ENCODE measurements around the gene USHBP1. TPM values are rescaled to one million over a fixed set of nuclear protein-coding genes. Genes with fewer than 3 reads are reported as not detected.

USHBP1 gene
- total and polyA plus RNA-seq, 2 experiments from 2014 or later: 4.0 to 5.6 TPM

DNA sequence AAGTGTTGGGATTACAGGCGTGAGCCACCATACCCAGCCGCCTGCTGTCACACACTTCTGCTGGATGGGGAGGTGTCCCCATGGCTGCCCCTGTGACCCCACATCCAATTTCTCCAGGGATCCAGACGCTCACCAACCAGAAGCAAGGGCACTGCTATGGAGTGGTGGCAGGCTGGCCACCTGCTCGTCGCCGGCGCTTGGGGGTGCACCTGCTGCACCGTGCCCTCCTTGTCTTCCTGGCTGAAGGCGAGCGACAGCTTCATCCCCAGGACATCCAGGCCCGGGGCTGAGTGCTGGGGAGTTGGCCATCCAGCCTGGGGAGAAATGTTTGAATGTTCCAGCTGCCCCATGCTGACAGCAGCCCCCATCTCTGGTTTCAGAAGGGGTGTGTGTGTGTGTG lies 21.7 kb upstream of the USHBP1 start:
- H3K9me2 ChIP-seq (ENCODE audit: insufficient read depth): no peaks in the 10 kb centered on the region
- H3K27me3 Mint-ChIP-seq (ENCODE audit: insufficient read depth, low read depth, poor library complexity): peaks cover 9% of the 10 kb centered on the region
- peaks cover 6% of the 10 kb centered on the region; the same call in 1 of the 2 replicates for H3K27me3 ChIP-seq (ENCODE audit: insufficient read depth)
- peaks cover 20% of the 10 kb centered on the region for H3F3A ChIP-seq (replicated peaks; ENCODE audit: low read depth)
- H2AFZ ChIP-seq: no peak overlapping the region
- H3K4me1 ChIP-seq (ENCODE audit: insufficient read depth): no peaks in the 10 kb centered on the region
- H3K4me2 ChIP-seq: no peak overlapping the region
- no peaks in the 10 kb centered on the region for H3K36me3 ChIP-seq (ENCODE audit: insufficient read depth)
- no peak overlapping the region for H3K27ac ChIP-seq (ENCODE audit: low read depth)
- TF ChIP-seq EZH2 (IDR thresholded peaks at IDR 0.05; ENCODE audit: low read depth, unreplicated experiment): no peak
- TF ChIP-seq, protein P1, sequence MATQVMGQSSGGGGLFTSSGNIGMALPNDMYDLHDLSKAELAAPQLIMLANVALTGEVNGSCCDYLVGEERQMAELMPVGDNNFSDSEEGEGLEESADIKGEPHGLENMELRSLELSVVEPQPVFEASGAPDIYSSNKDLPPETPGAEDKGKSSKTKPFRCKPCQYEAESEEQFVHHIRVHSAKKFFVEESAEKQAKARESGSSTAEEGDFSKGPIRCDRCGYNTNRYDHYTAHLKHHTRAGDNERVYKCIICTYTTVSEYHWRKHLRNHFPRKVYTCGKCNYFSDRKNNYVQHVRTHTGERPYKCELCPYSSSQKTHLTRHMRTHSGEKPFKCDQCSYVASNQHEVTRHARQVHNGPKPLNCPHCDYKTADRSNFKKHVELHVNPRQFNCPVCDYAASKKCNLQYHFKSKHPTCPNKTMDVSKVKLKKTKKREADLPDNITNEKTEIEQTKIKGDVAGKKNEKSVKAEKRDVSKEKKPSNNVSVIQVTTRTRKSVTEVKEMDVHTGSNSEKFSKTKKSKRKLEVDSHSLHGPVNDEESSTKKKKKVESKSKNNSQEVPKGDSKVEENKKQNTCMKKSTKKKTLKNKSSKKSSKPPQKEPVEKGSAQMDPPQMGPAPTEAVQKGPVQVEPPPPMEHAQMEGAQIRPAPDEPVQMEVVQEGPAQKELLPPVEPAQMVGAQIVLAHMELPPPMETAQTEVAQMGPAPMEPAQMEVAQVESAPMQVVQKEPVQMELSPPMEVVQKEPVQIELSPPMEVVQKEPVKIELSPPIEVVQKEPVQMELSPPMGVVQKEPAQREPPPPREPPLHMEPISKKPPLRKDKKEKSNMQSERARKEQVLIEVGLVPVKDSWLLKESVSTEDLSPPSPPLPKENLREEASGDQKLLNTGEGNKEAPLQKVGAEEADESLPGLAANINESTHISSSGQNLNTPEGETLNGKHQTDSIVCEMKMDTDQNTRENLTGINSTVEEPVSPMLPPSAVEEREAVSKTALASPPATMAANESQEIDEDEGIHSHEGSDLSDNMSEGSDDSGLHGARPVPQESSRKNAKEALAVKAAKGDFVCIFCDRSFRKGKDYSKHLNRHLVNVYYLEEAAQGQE (IDR thresholded peaks at IDR 0.05; ENCODE audit: unreplicated experiment): no peak
- no peak for TF ChIP-seq STAT1 (IDR thresholded peaks at IDR 0.05; ENCODE audit: unreplicated experiment)
- TF ChIP-seq JUNB (IDR thresholded peaks at IDR 0.05; ENCODE audit: unreplicated experiment): no peak
- no peak for TF ChIP-seq NANOG (IDR thresholded peaks at IDR 0.05; ENCODE audit: borderline replicate concordance)
- TF ChIP-seq EZH2phosphoT487 (IDR thresholded peaks at IDR 0.05; ENCODE audit: unreplicated experiment): no peak
- TF ChIP-seq POLR2AphosphoS5 (IDR thresholded peaks at IDR 0.05; ENCODE audit: low read depth): no peak
- TF ChIP-seq, protein P2, sequence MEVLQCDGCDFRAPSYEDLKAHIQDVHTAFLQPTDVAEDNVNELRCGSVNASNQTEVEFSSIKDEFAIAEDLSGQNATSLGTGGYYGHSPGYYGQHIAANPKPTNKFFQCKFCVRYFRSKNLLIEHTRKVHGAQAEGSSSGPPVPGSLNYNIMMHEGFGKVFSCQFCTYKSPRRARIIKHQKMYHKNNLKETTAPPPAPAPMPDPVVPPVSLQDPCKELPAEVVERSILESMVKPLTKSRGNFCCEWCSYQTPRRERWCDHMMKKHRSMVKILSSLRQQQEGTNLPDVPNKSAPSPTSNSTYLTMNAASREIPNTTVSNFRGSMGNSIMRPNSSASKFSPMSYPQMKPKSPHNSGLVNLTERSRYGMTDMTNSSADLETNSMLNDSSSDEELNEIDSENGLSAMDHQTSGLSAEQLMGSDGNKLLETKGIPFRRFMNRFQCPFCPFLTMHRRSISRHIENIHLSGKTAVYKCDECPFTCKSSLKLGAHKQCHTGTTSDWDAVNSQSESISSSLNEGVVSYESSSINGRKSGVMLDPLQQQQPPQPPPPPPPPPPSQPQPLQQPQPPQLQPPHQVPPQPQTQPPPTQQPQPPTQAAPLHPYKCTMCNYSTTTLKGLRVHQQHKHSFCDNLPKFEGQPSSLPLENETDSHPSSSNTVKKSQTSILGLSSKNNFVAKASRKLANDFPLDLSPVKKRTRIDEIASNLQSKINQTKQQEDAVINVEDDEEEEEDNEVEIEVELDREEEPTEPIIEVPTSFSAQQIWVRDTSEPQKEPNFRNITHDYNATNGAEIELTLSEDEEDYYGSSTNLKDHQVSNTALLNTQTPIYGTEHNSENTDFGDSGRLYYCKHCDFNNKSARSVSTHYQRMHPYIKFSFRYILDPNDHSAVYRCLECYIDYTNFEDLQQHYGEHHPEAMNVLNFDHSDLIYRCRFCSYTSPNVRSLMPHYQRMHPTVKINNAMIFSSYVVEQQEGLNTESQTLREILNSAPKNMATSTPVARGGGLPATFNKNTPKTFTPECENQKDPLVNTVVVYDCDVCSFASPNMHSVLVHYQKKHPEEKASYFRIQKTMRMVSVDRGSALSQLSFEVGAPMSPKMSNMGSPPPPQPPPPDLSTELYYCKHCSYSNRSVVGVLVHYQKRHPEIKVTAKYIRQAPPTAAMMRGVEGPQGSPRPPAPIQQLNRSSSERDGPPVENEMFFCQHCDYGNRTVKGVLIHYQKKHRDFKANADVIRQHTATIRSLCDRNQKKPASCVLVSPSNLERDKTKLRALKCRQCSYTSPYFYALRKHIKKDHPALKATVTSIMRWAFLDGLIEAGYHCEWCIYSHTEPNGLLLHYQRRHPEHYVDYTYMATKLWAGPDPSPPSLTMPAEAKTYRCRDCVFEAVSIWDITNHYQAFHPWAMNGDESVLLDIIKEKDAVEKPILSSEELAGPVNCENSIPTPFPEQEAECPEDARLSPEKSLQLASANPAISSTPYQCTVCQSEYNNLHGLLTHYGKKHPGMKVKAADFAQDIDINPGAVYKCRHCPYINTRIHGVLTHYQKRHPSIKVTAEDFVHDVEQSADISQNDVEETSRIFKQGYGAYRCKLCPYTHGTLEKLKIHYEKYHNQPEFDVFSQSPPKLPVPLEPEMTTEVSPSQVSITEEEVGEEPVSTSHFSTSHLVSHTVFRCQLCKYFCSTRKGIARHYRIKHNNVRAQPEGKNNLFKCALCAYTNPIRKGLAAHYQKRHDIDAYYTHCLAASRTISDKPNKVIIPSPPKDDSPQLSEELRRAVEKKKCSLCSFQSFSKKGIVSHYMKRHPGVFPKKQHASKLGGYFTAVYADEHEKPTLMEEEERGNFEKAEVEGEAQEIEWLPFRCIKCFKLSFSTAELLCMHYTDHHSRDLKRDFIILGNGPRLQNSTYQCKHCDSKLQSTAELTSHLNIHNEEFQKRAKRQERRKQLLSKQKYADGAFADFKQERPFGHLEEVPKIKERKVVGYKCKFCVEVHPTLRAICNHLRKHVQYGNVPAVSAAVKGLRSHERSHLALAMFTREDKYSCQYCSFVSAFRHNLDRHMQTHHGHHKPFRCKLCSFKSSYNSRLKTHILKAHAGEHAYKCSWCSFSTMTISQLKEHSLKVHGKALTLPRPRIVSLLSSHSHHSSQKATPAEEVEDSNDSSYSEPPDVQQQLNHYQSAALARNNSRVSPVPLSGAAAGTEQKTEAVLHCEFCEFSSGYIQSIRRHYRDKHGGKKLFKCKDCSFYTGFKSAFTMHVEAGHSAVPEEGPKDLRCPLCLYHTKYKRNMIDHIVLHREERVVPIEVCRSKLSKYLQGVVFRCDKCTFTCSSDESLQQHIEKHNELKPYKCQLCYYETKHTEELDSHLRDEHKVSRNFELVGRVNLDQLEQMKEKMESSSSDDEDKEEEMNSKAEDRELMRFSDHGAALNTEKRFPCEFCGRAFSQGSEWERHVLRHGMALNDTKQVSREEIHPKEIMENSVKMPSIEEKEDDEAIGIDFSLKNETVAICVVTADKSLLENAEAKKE (CRISPR knock-in tag; IDR thresholded peaks at IDR 0.05): no peak
- ATAC-seq: no peak
- peaks cover 25% of the 10 kb centered on the region for H3K36me3 Mint-ChIP-seq (ENCODE audit: low read depth)
- H3K27ac Mint-ChIP-seq: no peak overlapping the region
- no peak for DNase-seq (ENCODE audit: low spot score)
- no peak overlapping the region for H3K4me3 Mint-ChIP-seq
- no peak overlapping the region for H3K4me3 ChIP-seq
- no peaks in the 10 kb centered on the region for H3K79me2 ChIP-seq (replicated peaks; ENCODE audit: insufficient read depth)
- H3K4me1 Mint-ChIP-seq: peaks cover 2% of the 10 kb centered on the region
- no peaks in the 10 kb centered on the region for H3K9me3 Mint-ChIP-seq
- peaks cover 4% of the 10 kb centered on the region; the same call in 1 of the 2 replicates for H4K20me1 ChIP-seq (replicated peaks; ENCODE audit: insufficient read depth)

Data from GM23338 (cell line).